Activated T-helper 1 cell treated with anti-CD3 and anti-CD28 coated beads, Interleukin-12 subunit alpha, Interleukin-12 subunit beta, Interleukin-2, Interleukin-4 antibody, amounts not matched to agents 30 ng/mL and 10 ng/mL and 1 ng/mL, durations not matched to agents 14 hours and 24 hours and 36 hours (primary cell): Measurements from ENCODE around the gene RBFA. TPM values are rescaled to one million over a fixed set of nuclear protein-coding genes. Genes with fewer than 3 reads are reported as not detected.
"Not testable (repeated sequence)": the region's sequence is repeated elsewhere in the genome, so short reads cannot be mapped to it uniquely, and the experiment has no call there.

Experiments
- DNase-seq: peaks from one replicate; pipeline ENCODE4 v3.0.0; 2021; ENCODE audit warnings: low spot score
- H3K27ac Mint-ChIP-seq: one replicate; pipeline ENCODE4 v1.8.0; 2021; ENCODE audit warnings: mild to moderate bottlenecking, mixed read lengths
- H3K27me3 Mint-ChIP-seq: one replicate; pipeline ENCODE4 v1.8.0; 2022; ENCODE audit warnings: mild to moderate bottlenecking, moderate library complexity, mixed read lengths; ENCODE audit not compliant: insufficient read depth
- H3K36me3 Mint-ChIP-seq: one replicate; pipeline ENCODE4 v1.8.0; 2021; ENCODE audit warnings: low read depth, mixed read lengths
- H3K4me1 Mint-ChIP-seq: one replicate; pipeline ENCODE4 v1.8.0; 2021; ENCODE audit warnings: low read depth, mixed read lengths
- H3K4me3 Mint-ChIP-seq: one replicate; pipeline ENCODE4 v1.8.0; 2021; ENCODE audit warnings: mild to moderate bottlenecking, moderate library complexity, mixed read lengths
- H3K9me3 Mint-ChIP-seq: one replicate; pipeline ENCODE4 v1.8.0; 2021; ENCODE audit warnings: mixed read lengths
- intact Hi-C: fragments of 100-400 bp; cut with micrococcal nuclease; formaldehyde crosslinking; loops from one replicate; pipeline ENCODE4 v1.15.1; 2024
- total RNA-seq: library from RNA; stranded (reverse); gene quantifications from 2 replicates; pipeline ENCODE4 v1.2.3, GENCODE V29; 2022

RBFA gene
- total RNA-seq, 1 donor from 2014 or later = 48.5 TPM

- Mint-ChIP-seq H3K27ac (no peak overlapping the region), H3K36me3 (no peaks in the 10 kb centered on the region), H3K4me1 (no peaks in the 10 kb centered on the region), H3K9me3 (peaks cover 16% of the 10 kb centered on the region), H3K27me3 (no peaks in the 10 kb centered on the region), H3K4me3 (no peak overlapping the region)
- intact Hi-C loops = no loop called here
- no peak for DNase-seq
Measured at GRCh38 chr18:80006724-80007123, 27.5 kb upstream of the RBFA start.

GRCh38 chr18:80009661-80010550, 24.3 kb upstream of the RBFA start:
- no peaks in the 10 kb centered on the region for H3K4me1 Mint-ChIP-seq
- no peak overlapping the region for H3K4me3 Mint-ChIP-seq
- H3K9me3 Mint-ChIP-seq = peaks cover 35% of the 10 kb centered on the region
- no peaks in the 10 kb centered on the region for H3K36me3 Mint-ChIP-seq
- intact Hi-C loops = no loop called here
- no peak overlapping the region for H3K27ac Mint-ChIP-seq
- DNase-seq = no peak
- H3K27me3 Mint-ChIP-seq = no peaks in the 10 kb centered on the region

- no peak for DNase-seq
- Mint-ChIP-seq H3K4me1 (no peaks in the 10 kb centered on the region), H3K27me3 (no peaks in the 10 kb centered on the region), H3K27ac (no peak overlapping the region), H3K36me3 (no peaks in the 10 kb centered on the region), H3K4me3 (no peak overlapping the region), H3K9me3 (peaks cover 35% of the 10 kb centered on the region)
- intact Hi-C loops = no loop called here
Measured at GRCh38 chr18:80010551-80010906, 23.7 kb upstream of the RBFA start.

- not testable (repeated sequence) for H3K27ac Mint-ChIP-seq
Measured at GRCh38 chr18:80011496-80012137, 22.6 kb upstream of the RBFA start.

GRCh38 chr18:80012714-80013113, 21.5 kb upstream of the RBFA start:
- Mint-ChIP-seq H3K27ac (no peak overlapping the region), H3K9me3 (peaks cover 35% of the 10 kb centered on the region), H3K4me1 (no peaks in the 10 kb centered on the region), H3K4me3 (no peak overlapping the region), H3K27me3 (no peaks in the 10 kb centered on the region), H3K36me3 (no peaks in the 10 kb centered on the region)
- no peak for DNase-seq
- intact Hi-C loops = no loop called here

More at GRCh38 chr18:80011496-80012137, 22.6 kb upstream of the RBFA start:
- H3K4me3 Mint-ChIP-seq, DNase-seq, H3K36me3 Mint-ChIP-seq, intact Hi-C loops, H3K27me3 Mint-ChIP-seq, H3K4me1 Mint-ChIP-seq: not testable (repeated sequence)
- peaks cover 35% of the 10 kb centered on the region for H3K9me3 Mint-ChIP-seq

- Mint-ChIP-seq H3K36me3 (peaks cover 1% of the 10 kb centered on the region), H3K27me3 (no peaks in the 10 kb centered on the region), H3K27ac (no peak overlapping the region), H3K9me3 (peaks cover 77% of the 10 kb centered on the region), H3K4me1 (no peaks in the 10 kb centered on the region), H3K4me3 (no peak overlapping the region)
- no peak for DNase-seq
- intact Hi-C loops = no loop called here
Measured at GRCh38 chr18:80022613-80023012, 11.6 kb upstream of the RBFA start.

- H3K36me3 Mint-ChIP-seq = peaks cover 1% of the 10 kb centered on the region
- H3K27me3 Mint-ChIP-seq = no peaks in the 10 kb centered on the region
- DNase-seq = no peak
- intact Hi-C loops = no loop called here
- H3K4me3 Mint-ChIP-seq = no peak overlapping the region
- H3K9me3 Mint-ChIP-seq = peaks cover 74% of the 10 kb centered on the region
- no peak overlapping the region for H3K27ac Mint-ChIP-seq
- no peaks in the 10 kb centered on the region for H3K4me1 Mint-ChIP-seq
Measured at GRCh38 chr18:80023173-80023572, 11.1 kb upstream of the RBFA start.

GRCh38 chr18:80026363-80026762, 7.9 kb upstream of the RBFA start:
- no peaks in the 10 kb centered on the region for H3K4me1 Mint-ChIP-seq
- H3K9me3 Mint-ChIP-seq = peaks cover 61% of the 10 kb centered on the region
- intact Hi-C loops = no loop called here
- no peak overlapping the region for H3K27ac Mint-ChIP-seq
- DNase-seq = no peak
- peaks cover 1% of the 10 kb centered on the region for H3K36me3 Mint-ChIP-seq
- H3K4me3 Mint-ChIP-seq = no peak overlapping the region
- no peaks in the 10 kb centered on the region for H3K27me3 Mint-ChIP-seq

- H3K27me3 Mint-ChIP-seq, intact Hi-C loops, H3K27ac Mint-ChIP-seq: not testable (repeated sequence)
Measured at GRCh38 chr18:80027719-80028118, 6.5 kb upstream of the RBFA start.

GRCh38 chr18:80029690-80030089, 4.5 kb upstream of the RBFA start:
- peaks cover 4% of the 10 kb centered on the region for H3K27me3 Mint-ChIP-seq
- no peak overlapping the region for H3K27ac Mint-ChIP-seq
- no peak overlapping the region for H3K4me3 Mint-ChIP-seq
- no peak for DNase-seq
- H3K36me3 Mint-ChIP-seq = peaks cover 4% of the 10 kb centered on the region
- peaks cover 29% of the 10 kb centered on the region for H3K9me3 Mint-ChIP-seq
- peaks cover 9% of the 10 kb centered on the region for H3K4me1 Mint-ChIP-seq
- intact Hi-C loops = no loop called here

More at GRCh38 chr18:80027719-80028118, 6.5 kb upstream of the RBFA start:
- peaks cover 47% of the 10 kb centered on the region for H3K9me3 Mint-ChIP-seq
- H3K36me3 Mint-ChIP-seq, DNase-seq, H3K4me1 Mint-ChIP-seq, H3K4me3 Mint-ChIP-seq: not testable (repeated sequence)

GRCh38 chr18:80033181-80034067, 810 bp upstream of the RBFA start:
- peak; percentile 77 for DNase-seq
- H3K27me3 Mint-ChIP-seq = peaks cover 4% of the 10 kb centered on the region
- intact Hi-C loops = loop anchor here (1.0 to 2.0 kb wide), 7 partner anchors 45 to 639 kb away; partner anchors contain the start of genes CTDP1, NFATC1, SLC66A2 and TXNL4A

GRCh38 chr18:80034852-80035406, 695 bp downstream of the RBFA start:
- Mint-ChIP-seq H3K27me3 (peaks cover 4% of the 10 kb centered on the region), H3K4me1 (peaks cover 25% of the 10 kb centered on the region), H3K9me3 (no peaks in the 10 kb centered on the region), H3K27ac (peak overlapping the region; percentile 88), H3K36me3 (peaks cover 19% of the 10 kb centered on the region), H3K4me3 (peak overlapping the region; percentile 87)
- no peak for DNase-seq
- intact Hi-C loops = loop anchor here (1.0 to 2.0 kb wide), 7 partner anchors 47 to 640 kb away; partner anchors contain the start of genes CTDP1, NFATC1, SLC66A2 and TXNL4A

More at GRCh38 chr18:80033181-80034067, 810 bp upstream of the RBFA start:
- Mint-ChIP-seq H3K36me3 (peaks cover 10% of the 10 kb centered on the region), H3K9me3 (no peaks in the 10 kb centered on the region), H3K4me1 (peaks cover 25% of the 10 kb centered on the region), H3K4me3 (peak overlapping the region; percentile 87), H3K27ac (peak overlapping the region; percentile 81)
